Endothelial cell of hepatic sinusoid (primary cell): ENCODE data around the gene FAM114A2.
"Not testable (repeated sequence)": the region's sequence is repeated elsewhere in the genome, so short reads cannot be mapped to it uniquely, and the experiment has no call there.

Experiments
- in situ Hi-C: cut with HindIII; loops from 2 replicates; pipeline ENCODE4 v1.10.0; 2017; ENCODE audit warnings: low sequenced_read_pairs

Gene FAM114A2

GRCh38 chr5:154053468-154053867, 14.8 kb upstream of the FAM114A2 start:
- in situ Hi-C loops, result no loop called here

- in situ Hi-C loops, result no loop called here
Measured at GRCh38 chr5:154049636-154050035, 10.9 kb upstream of the FAM114A2 start.

- in situ Hi-C loops, result no loop called here
Measured at GRCh38 chr5:154047324-154047723, 8.6 kb upstream of the FAM114A2 start.

- in situ Hi-C loops, result no loop called here
Measured at GRCh38 chr5:154046486-154046885, 7.8 kb upstream of the FAM114A2 start.

GRCh38 chr5:154044581-154044980, 5.9 kb upstream of the FAM114A2 start:
- in situ Hi-C loops, result no loop called here

- in situ Hi-C loops, result no loop called here
Measured at GRCh38 chr5:154044099-154044498, 5.4 kb upstream of the FAM114A2 start.

GRCh38 chr5:154042766-154043165, 4.1 kb upstream of the FAM114A2 start:
- in situ Hi-C loops, result no loop called here

- in situ Hi-C loops, result no loop called here
Measured at GRCh38 chr5:154039458-154039829, 734 bp upstream of the FAM114A2 start.

- in situ Hi-C loops, result no loop called here
Measured at GRCh38 chr5:154038261-154038706, 426 bp downstream of the FAM114A2 start.

- in situ Hi-C loops, result no loop called here
Measured at GRCh38 chr5:154034944-154035343, 3.8 kb downstream of the FAM114A2 start.

- in situ Hi-C loops, result no loop called here
Measured at GRCh38 chr5:154031937-154032489, 6.7 kb downstream of the FAM114A2 start.

GRCh38 chr5:154025951-154026350, 12.8 kb downstream of the FAM114A2 start:
- in situ Hi-C loops, result no loop called here

- in situ Hi-C loops, result not testable (repeated sequence)
Measured at GRCh38 chr5:154018919-154019318, 19.8 kb downstream of the FAM114A2 start.

- in situ Hi-C loops, result no loop called here
Measured at GRCh38 chr5:154015071-154015693, 23.5 kb downstream of the FAM114A2 start.

GRCh38 chr5:154010660-154011059, 28.1 kb downstream of the FAM114A2 start:
- in situ Hi-C loops, result no loop called here

GRCh38 chr5:154005648-154006047, 33.1 kb downstream of the FAM114A2 start:
- in situ Hi-C loops, result no loop called here

GRCh38 chr5:154002511-154003020, 36.1 kb downstream of the FAM114A2 start:
- in situ Hi-C loops, result no loop called here

- in situ Hi-C loops, result no loop called here
Measured at GRCh38 chr5:154002093-154002492, 36.6 kb downstream of the FAM114A2 start.

GRCh38 chr5:154000703-154001102, 38.0 kb downstream of the FAM114A2 start:
- in situ Hi-C loops, result no loop called here

- in situ Hi-C loops, result no loop called here
Measured at GRCh38 chr5:153999995-154000394, 38.7 kb downstream of the FAM114A2 start.

- in situ Hi-C loops, result no loop called here
Measured at GRCh38 chr5:153998768-153999167, 39.9 kb downstream of the FAM114A2 start.

GRCh38 chr5:153998010-153998409, 40.7 kb downstream of the FAM114A2 start:
- in situ Hi-C loops, result no loop called here

- in situ Hi-C loops, result no loop called here
Measured at GRCh38 chr5:153991168-153991567, 47.5 kb downstream of the FAM114A2 start.
